ENCODE measurements around the gene IBTK.
"Not testable (repeated sequence)": the region's sequence is repeated elsewhere in the genome, so short reads cannot be mapped to it uniquely, and the experiment has no call there.

The IBTK gene

GRCh38 chr6:82247505-82248272 lies at the start of gene IBTK:
TSS of gene IBTK (minus strand) at chr6:82247744. CDS start at chr6:82240486, 7,258 bp downstream.
- DNase-seq (ENCODE audit: low read depth in 2 of 3, low spot score in 1 of 3) = peak; percentile 84 to 91 (median 86)

GRCh38 chr6:82283771-82284410 lies 36.3 kb upstream of the IBTK start:
- DNase-seq (ENCODE audit: low read depth in 2 of 3, low spot score in 1 of 3) = no peak

- not testable (repeated sequence) for DNase-seq (ENCODE audit: low read depth in 2 of 3, low spot score in 1 of 3)
Observed at GRCh38 chr6:82281550-82281949, 34.0 kb upstream of the IBTK start.

GRCh38 chr6:82277686-82278085 lies 30.1 kb upstream of the IBTK start:
- DNase-seq (ENCODE audit: low read depth in 2 of 3, low spot score in 1 of 3) = no peak

- DNase-seq (ENCODE audit: low read depth in 2 of 3, low spot score in 1 of 3) = no peak
Observed at GRCh38 chr6:82275686-82276085, 28.1 kb upstream of the IBTK start.

GRCh38 chr6:82273295-82273694 lies 25.8 kb upstream of the IBTK start:
- no peak for DNase-seq (ENCODE audit: low read depth in 2 of 3, low spot score in 1 of 3)

- no peak for DNase-seq (ENCODE audit: low read depth in 2 of 3, low spot score in 1 of 3)
Observed at GRCh38 chr6:82270881-82271635, 23.5 kb upstream of the IBTK start.

- DNase-seq (ENCODE audit: low read depth in 2 of 3, low spot score in 1 of 3) = no peak
Observed at GRCh38 chr6:82268301-82268846, 20.8 kb upstream of the IBTK start.

GRCh38 chr6:82264824-82265223 lies 17.3 kb upstream of the IBTK start:
- DNase-seq (ENCODE audit: low read depth in 2 of 3, low spot score in 1 of 3) = no peak

- DNase-seq (ENCODE audit: low read depth in 2 of 3, low spot score in 1 of 3) = no peak
Observed at GRCh38 chr6:82264321-82264720, 16.8 kb upstream of the IBTK start.

- no peak for DNase-seq (ENCODE audit: low read depth in 2 of 3, low spot score in 1 of 3)
Observed at GRCh38 chr6:82263916-82264315, 16.4 kb upstream of the IBTK start.

- no peak for DNase-seq (ENCODE audit: low read depth in 2 of 3, low spot score in 1 of 3)
Observed at GRCh38 chr6:82260997-82261732, 13.6 kb upstream of the IBTK start.

GRCh38 chr6:82259389-82259788 lies 11.8 kb upstream of the IBTK start:
- no peak for DNase-seq (ENCODE audit: low read depth in 2 of 3, low spot score in 1 of 3)

- DNase-seq (ENCODE audit: low read depth in 2 of 3, low spot score in 1 of 3) = no peak
Observed at GRCh38 chr6:82257088-82257774, 9.7 kb upstream of the IBTK start.

GRCh38 chr6:82254722-82255121 lies 7.2 kb upstream of the IBTK start:
- DNase-seq (ENCODE audit: low read depth in 2 of 3, low spot score in 1 of 3) = not testable (repeated sequence)

- peak in 1 of 3 donors; percentile 6 for DNase-seq (ENCODE audit: low read depth in 2 of 3, low spot score in 1 of 3)
Observed at GRCh38 chr6:82251942-82252341, 4.4 kb upstream of the IBTK start.

GRCh38 chr6:82249381-82250253 lies 2.1 kb upstream of the IBTK start:
- DNase-seq (ENCODE audit: low read depth in 2 of 3, low spot score in 1 of 3) = no peak

GRCh38 chr6:82248273-82248735 lies 760 bp upstream of the IBTK start:
- DNase-seq (ENCODE audit: low read depth in 2 of 3, low spot score in 1 of 3) = peak in 1 of 3 donors; percentile 35

- DNase-seq (ENCODE audit: low read depth in 2 of 3, low spot score in 1 of 3) = peak in 1 of 3 donors; percentile 6
Observed at GRCh38 chr6:82246802-82247504, 591 bp downstream of the IBTK start.

All from stimulated activated CD4-positive, alpha-beta T cell treated with anti-CD3 and anti-CD28 coated beads, Interleukin-12 subunit alpha, Interleukin-12 subunit beta, amount 100 ng/mL, for 48 hours (primary cell).